Measurements from ENCODE around the gene EPHA6.
"Not testable (repeated sequence)": the region's sequence is repeated elsewhere in the genome, so short reads cannot be mapped to it uniquely, and the experiment has no call there.

The EPHA6 gene

GRCh38 chr3:96931119-96931862 lies 116.9 kb downstream of the EPHA6 start:
- DNase-seq = no peak

GRCh38 chr3:96942131-96942530 lies 127.7 kb downstream of the EPHA6 start:
- DNase-seq = not testable (repeated sequence)

GRCh38 chr3:96958856-96959255 lies 144.5 kb downstream of the EPHA6 start:
- no peak for DNase-seq

GRCh38 chr3:96959474-96959873 lies 145.1 kb downstream of the EPHA6 start:
- DNase-seq = no peak

- no peak for DNase-seq
Measured at GRCh38 chr3:96959901-96960641, 145.7 kb downstream of the EPHA6 start.

- no peak for DNase-seq
Measured at GRCh38 chr3:96960661-96961330, 146.4 kb downstream of the EPHA6 start.

GRCh38 chr3:96961576-96961975 lies 147.2 kb downstream of the EPHA6 start:
- no peak for DNase-seq

GRCh38 chr3:96966181-96966929 lies 152.0 kb downstream of the EPHA6 start:
- no peak for DNase-seq

- DNase-seq = no peak
Measured at GRCh38 chr3:96970211-96970610, 155.8 kb downstream of the EPHA6 start.

GRCh38 chr3:96977671-96978070 lies 163.3 kb downstream of the EPHA6 start:
- no peak for DNase-seq

GRCh38 chr3:96983716-96984115 lies 169.3 kb downstream of the EPHA6 start:
- not testable (repeated sequence) for DNase-seq

GRCh38 chr3:96986241-96986640 lies 171.8 kb downstream of the EPHA6 start:
- no peak for DNase-seq

- no peak for DNase-seq
Measured at GRCh38 chr3:96991231-96991630, 176.8 kb downstream of the EPHA6 start.

GRCh38 chr3:96991800-96992365 lies 177.5 kb downstream of the EPHA6 start:
- no peak for DNase-seq

- DNase-seq = no peak
Measured at GRCh38 chr3:96994988-96995387, 180.6 kb downstream of the EPHA6 start.

GRCh38 chr3:96996009-96996408 lies 181.6 kb downstream of the EPHA6 start:
- DNase-seq = no peak

- no peak for DNase-seq
Measured at GRCh38 chr3:97001611-97002010, 187.2 kb downstream of the EPHA6 start.

- DNase-seq = no peak
Measured at GRCh38 chr3:97009427-97010019, 195.1 kb downstream of the EPHA6 start.

GRCh38 chr3:97010881-97011657 lies 196.7 kb downstream of the EPHA6 start:
- no peak for DNase-seq

- DNase-seq = no peak
Measured at GRCh38 chr3:97021778-97022177, 207.4 kb downstream of the EPHA6 start.

- not testable (repeated sequence) for DNase-seq
Measured at GRCh38 chr3:97025612-97026011, 211.2 kb downstream of the EPHA6 start.

All from NCI-H1436 treated with DMSO at 0.1 percent for 48 hours (cell line).